GM18951 (cell line): ENCODE data around the gene SLC30A3.

Source experiments
- POLR2A ChIP-seq: IDR thresholded peaks from 4 replicates; pipeline ENCODE4 v1.6.1; 2011; ENCODE audit warnings: mild to moderate bottlenecking; ENCODE audit not compliant: insufficient read length, insufficient read depth; ENCODE audit errors: extremely low read depth
- in situ Hi-C: fragments of 300-500 bp; cut with MboI; formaldehyde crosslinking; loops from one replicate; pipeline ENCODE4 v1.12.0; 2022; ENCODE audit warnings: low sequenced_read_pairs, mixed read lengths, inconsistent platforms; ENCODE audit not compliant: unreplicated experiment

Gene SLC30A3

GRCh38 chr2:27243391-27244130 is 19.3 kb downstream of the SLC30A3 start:
- no peak for TF ChIP-seq POLR2A
- in situ Hi-C loops = no loop called here

GRCh38 chr2:27242614-27242951 is 20.3 kb downstream of the SLC30A3 start:
- no peak for TF ChIP-seq POLR2A
- in situ Hi-C loops = no loop called here

- in situ Hi-C loops = no loop called here
- no peak for TF ChIP-seq POLR2A
These were observed 20.9 kb downstream of the SLC30A3 start for GRCh38 chr2:27241761-27242613.

GRCh38 chr2:27240406-27240805 is 22.4 kb downstream of the SLC30A3 start:
- in situ Hi-C loops = no loop called here
- no peak for TF ChIP-seq POLR2A

- TF ChIP-seq POLR2A = no peak
- in situ Hi-C loops = no loop called here
These were observed 23.9 kb downstream of the SLC30A3 start for GRCh38 chr2:27238976-27239375.

GRCh38 chr2:27237341-27237945 is 25.4 kb downstream of the SLC30A3 start:
- in situ Hi-C loops = no loop called here
- TF ChIP-seq POLR2A = no peak

- TF ChIP-seq POLR2A = no peak
- in situ Hi-C loops = no loop called here
These were observed 26.2 kb downstream of the SLC30A3 start for GRCh38 chr2:27236626-27237025.

- TF ChIP-seq POLR2A = no peak
These were observed 26.7 kb downstream of the SLC30A3 start for GRCh38 chr2:27236136-27236535.

GRCh38 chr2:27233341-27233740 is 29.5 kb downstream of the SLC30A3 start:
- in situ Hi-C loops = no loop called here
- TF ChIP-seq POLR2A = no peak

More at GRCh38 chr2:27236136-27236535, 26.7 kb downstream of the SLC30A3 start:
- in situ Hi-C loops = no loop called here

- no peak for TF ChIP-seq POLR2A
- in situ Hi-C loops = no loop called here
These were observed 30.9 kb downstream of the SLC30A3 start for GRCh38 chr2:27231921-27232320.

GRCh38 chr2:27227501-27227900 is 35.3 kb downstream of the SLC30A3 start:
- no peak for TF ChIP-seq POLR2A
- in situ Hi-C loops = no loop called here

- in situ Hi-C loops = no loop called here
- no peak for TF ChIP-seq POLR2A
These were observed 37.3 kb downstream of the SLC30A3 start for GRCh38 chr2:27225526-27225925.

GRCh38 chr2:27223416-27223815 is 39.4 kb downstream of the SLC30A3 start:
- TF ChIP-seq POLR2A = no peak
- in situ Hi-C loops = no loop called here
